Measurements from ENCODE around the gene SCARB1.

Gene SCARB1

GRCh38 chr12:124870515-124870914, 6.9 kb upstream of the SCARB1 start:
- DNase-seq, result no peak
- Histone ChIP-seq H3K27me3 (ENCODE audit: insufficient read depth, low read length, poor library complexity) (no peaks in the 10 kb centered on the region), H3K79me2 (ENCODE audit: insufficient read depth, low read length) (no peaks in the 10 kb centered on the region), H3K4me3 (ENCODE audit: low read depth in 1 of 2, low read length in 2 of 2) (no peak overlapping the region), H3K4me1 (ENCODE audit: insufficient read depth, low read length) (0 out of 2 replicates have a peak, but pooled peaks cover 2% of the 10 kb centered on the region), H3K4me2 (ENCODE audit: insufficient read depth, low read length) (no peak overlapping the region), H3K9me3 (ENCODE audit: insufficient read depth, low read length, severe bottlenecking) (no peaks in the 10 kb centered on the region), H3K27ac (ENCODE audit: low read length) (no peak overlapping the region), H2AFZ (ENCODE audit: low read depth, low read length) (no peak overlapping the region), H3K36me3 (ENCODE audit: insufficient read depth, low read length) (no peaks in the 10 kb centered on the region), H3K9ac (ENCODE audit: low read depth, low read length) (no peak overlapping the region), H4K20me1 (ENCODE audit: insufficient read depth, low read length) (no peaks in the 10 kb centered on the region)
- TF ChIP-seq CTCF (IDR thresholded peaks at IDR 0.05; ENCODE audit: borderline replicate concordance, extremely low read depth, low read length, poor library complexity, severe bottlenecking) (no peak), EZH2 (IDR thresholded peaks at IDR 0.05; ENCODE audit: borderline replicate concordance, low read depth, low read length, severe bottlenecking) (no peak)
- ATAC-seq (ENCODE audit: insufficient read depth, low read depth), result no peak

- Histone ChIP-seq H3K4me3 (ENCODE audit: low read depth in 1 of 2, low read length in 2 of 2) (no peak overlapping the region), H3K27me3 (ENCODE audit: insufficient read depth, low read length, poor library complexity) (no peaks in the 10 kb centered on the region), H3K79me2 (ENCODE audit: insufficient read depth, low read length) (no peaks in the 10 kb centered on the region), H3K27ac (ENCODE audit: low read length) (no peak overlapping the region), H3K36me3 (ENCODE audit: insufficient read depth, low read length) (no peaks in the 10 kb centered on the region), H4K20me1 (ENCODE audit: insufficient read depth, low read length) (no peaks in the 10 kb centered on the region), H3K9ac (ENCODE audit: low read depth, low read length) (no peak overlapping the region), H2AFZ (ENCODE audit: low read depth, low read length) (no peak overlapping the region), H3K9me3 (ENCODE audit: insufficient read depth, low read length, severe bottlenecking) (no peaks in the 10 kb centered on the region), H3K4me1 (ENCODE audit: insufficient read depth, low read length) (peaks cover 7% of the 10 kb centered on the region), H3K4me2 (ENCODE audit: insufficient read depth, low read length) (no peak overlapping the region)
- DNase-seq (no peak), ATAC-seq (ENCODE audit: insufficient read depth, low read depth) (no peak)
- TF ChIP-seq EZH2 (IDR thresholded peaks at IDR 0.05; ENCODE audit: borderline replicate concordance, low read depth, low read length, severe bottlenecking) (no peak), CTCF (IDR thresholded peaks at IDR 0.05; ENCODE audit: borderline replicate concordance, extremely low read depth, low read length, poor library complexity, severe bottlenecking) (no peak)
These were observed 5.5 kb upstream of the SCARB1 start for GRCh38 chr12:124869059-124869665.

- H3K79me2 ChIP-seq (ENCODE audit: insufficient read depth, low read length), result peaks cover 2% of the 10 kb centered on the region; the same call in 1 of the 2 replicates
- TF ChIP-seq CTCF (IDR thresholded peaks at IDR 0.05; ENCODE audit: borderline replicate concordance, extremely low read depth, low read length, poor library complexity, severe bottlenecking) (no peak), EZH2 (IDR thresholded peaks at IDR 0.05; ENCODE audit: borderline replicate concordance, low read depth, low read length, severe bottlenecking) (no peak)
- H4K20me1 ChIP-seq (ENCODE audit: insufficient read depth, low read length), result no peaks in the 10 kb centered on the region
- H3K4me3 ChIP-seq (ENCODE audit: low read depth in 1 of 2, low read length in 2 of 2), result no peak overlapping the region
- H3K9me3 ChIP-seq (ENCODE audit: insufficient read depth, low read length, severe bottlenecking), result no peaks in the 10 kb centered on the region
- ATAC-seq (ENCODE audit: insufficient read depth, low read depth) (no peak), DNase-seq (no peak)
- no peaks in the 10 kb centered on the region for H3K27me3 ChIP-seq (ENCODE audit: insufficient read depth, low read length, poor library complexity)
- H3K4me2 ChIP-seq (ENCODE audit: insufficient read depth, low read length), result no peak overlapping the region
- no peak overlapping the region for H3K27ac ChIP-seq (ENCODE audit: low read length)
- H2AFZ ChIP-seq (ENCODE audit: low read depth, low read length), result no peak overlapping the region
- H3K36me3 ChIP-seq (ENCODE audit: insufficient read depth, low read length), result no peaks in the 10 kb centered on the region
- no peak overlapping the region for H3K9ac ChIP-seq (ENCODE audit: low read depth, low read length)
- H3K4me1 ChIP-seq (ENCODE audit: insufficient read depth, low read length), result peaks cover 10% of the 10 kb centered on the region
These were observed 4.8 kb upstream of the SCARB1 start for GRCh38 chr12:124868252-124869058.

Measured in DND-41 (cell line).